GM12873 (cell line): ENCODE measurements around the gene PPP1R3F.

ENCODE experiments used
- TF ChIP-seq, protein P1 (sequence below): IDR thresholded peaks from 2 replicates; pipeline ENCODE4 v1.5.1; 2012; ENCODE audit warnings: low read depth, mild to moderate bottlenecking, moderate library complexity, low read length, control low read depth; ENCODE audit not compliant: insufficient read depth; ENCODE audit errors: missing control alignments

PPP1R3F gene

DNA sequence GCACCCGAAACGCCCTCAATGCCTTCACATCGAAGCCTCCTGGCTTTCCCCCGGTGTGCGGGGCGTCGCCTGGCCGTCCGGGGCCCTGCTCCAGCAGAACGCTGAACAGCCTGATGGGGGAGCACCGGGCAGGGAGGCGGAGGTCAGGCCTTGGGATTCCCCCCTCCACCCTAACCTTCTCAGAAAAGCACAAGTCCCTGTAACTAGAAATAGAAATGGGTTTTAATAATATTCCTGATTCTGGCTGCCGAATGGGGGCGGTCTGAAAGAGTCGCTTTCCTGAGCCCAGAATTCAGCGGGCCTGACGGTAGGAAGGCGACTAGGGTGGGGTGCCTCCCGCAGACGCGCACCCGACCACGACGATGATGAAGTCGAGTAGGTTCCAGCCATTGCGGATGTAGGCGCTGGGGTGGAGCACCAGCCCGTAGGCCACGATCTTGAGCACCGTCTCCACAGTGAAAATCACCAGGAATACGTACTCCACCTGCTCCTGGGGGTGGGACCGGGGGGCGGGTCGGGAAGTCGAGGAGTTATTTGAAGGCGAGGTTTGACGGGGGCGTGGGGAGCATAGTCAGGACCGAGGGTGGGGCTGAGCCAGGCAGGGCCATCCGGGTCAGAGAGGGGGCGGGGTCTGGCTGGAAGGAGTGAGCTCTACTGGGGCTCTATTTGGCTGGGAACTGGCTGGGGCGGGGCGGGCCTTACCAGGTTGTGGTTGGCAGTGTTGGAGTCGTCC is 38.9 kb upstream of the PPP1R3F start:
- TF ChIP-seq, protein P1, sequence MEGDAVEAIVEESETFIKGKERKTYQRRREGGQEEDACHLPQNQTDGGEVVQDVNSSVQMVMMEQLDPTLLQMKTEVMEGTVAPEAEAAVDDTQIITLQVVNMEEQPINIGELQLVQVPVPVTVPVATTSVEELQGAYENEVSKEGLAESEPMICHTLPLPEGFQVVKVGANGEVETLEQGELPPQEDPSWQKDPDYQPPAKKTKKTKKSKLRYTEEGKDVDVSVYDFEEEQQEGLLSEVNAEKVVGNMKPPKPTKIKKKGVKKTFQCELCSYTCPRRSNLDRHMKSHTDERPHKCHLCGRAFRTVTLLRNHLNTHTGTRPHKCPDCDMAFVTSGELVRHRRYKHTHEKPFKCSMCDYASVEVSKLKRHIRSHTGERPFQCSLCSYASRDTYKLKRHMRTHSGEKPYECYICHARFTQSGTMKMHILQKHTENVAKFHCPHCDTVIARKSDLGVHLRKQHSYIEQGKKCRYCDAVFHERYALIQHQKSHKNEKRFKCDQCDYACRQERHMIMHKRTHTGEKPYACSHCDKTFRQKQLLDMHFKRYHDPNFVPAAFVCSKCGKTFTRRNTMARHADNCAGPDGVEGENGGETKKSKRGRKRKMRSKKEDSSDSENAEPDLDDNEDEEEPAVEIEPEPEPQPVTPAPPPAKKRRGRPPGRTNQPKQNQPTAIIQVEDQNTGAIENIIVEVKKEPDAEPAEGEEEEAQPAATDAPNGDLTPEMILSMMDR: peak; percentile 34

GRCh38 chrX:49231333-49232000 is 38.1 kb upstream of the PPP1R3F start:
- TF ChIP-seq, protein P1: no peak

DNA sequence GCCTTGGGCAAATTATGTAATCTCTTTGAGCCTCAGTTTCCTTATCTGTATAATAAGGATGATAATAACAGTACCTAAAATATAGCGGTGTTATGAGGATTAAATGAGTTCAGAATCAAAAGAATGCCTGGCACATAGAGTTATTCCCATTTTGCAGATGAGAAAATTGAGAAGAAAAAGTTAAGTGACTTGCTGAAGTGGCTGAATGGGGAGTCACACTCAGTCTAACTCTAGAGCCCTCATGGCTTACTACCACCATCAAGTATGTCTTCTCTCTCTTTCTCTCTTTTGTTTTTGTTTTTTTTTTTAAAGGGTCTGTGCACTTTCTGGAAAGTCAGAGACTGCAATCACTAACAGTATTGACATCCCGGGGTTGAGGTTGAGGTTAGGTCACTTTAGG is 37.1 kb upstream of the PPP1R3F start:
- TF ChIP-seq, protein P1: no peak

DNA sequence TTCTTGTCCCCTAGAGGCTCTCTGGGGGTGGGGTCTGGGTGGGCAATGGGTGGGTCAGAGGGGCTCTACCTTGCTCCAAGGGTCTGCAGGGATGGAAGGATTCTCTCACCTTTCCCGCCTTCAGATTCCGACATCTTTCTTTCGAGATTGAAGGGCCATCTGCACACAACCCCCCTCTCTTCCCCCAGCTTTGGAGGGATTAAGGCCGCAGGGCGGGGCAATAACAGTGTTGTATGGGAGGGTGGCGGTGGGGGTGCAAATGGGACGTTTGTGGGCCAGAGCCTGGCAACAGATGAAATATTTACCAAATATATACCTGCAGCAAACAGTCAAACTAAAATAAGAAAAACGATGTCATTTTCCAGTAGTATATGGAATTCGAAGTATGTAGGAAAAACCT is 36.4 kb upstream of the PPP1R3F start, which contains the start of gene CACNA1F:
TSS of gene CACNA1F (minus strand) at position 165 of the 400 bp plus-strand sequence. CDS start at position 134, 31 bp downstream.
- TF ChIP-seq, protein P1: no peak

DNA sequence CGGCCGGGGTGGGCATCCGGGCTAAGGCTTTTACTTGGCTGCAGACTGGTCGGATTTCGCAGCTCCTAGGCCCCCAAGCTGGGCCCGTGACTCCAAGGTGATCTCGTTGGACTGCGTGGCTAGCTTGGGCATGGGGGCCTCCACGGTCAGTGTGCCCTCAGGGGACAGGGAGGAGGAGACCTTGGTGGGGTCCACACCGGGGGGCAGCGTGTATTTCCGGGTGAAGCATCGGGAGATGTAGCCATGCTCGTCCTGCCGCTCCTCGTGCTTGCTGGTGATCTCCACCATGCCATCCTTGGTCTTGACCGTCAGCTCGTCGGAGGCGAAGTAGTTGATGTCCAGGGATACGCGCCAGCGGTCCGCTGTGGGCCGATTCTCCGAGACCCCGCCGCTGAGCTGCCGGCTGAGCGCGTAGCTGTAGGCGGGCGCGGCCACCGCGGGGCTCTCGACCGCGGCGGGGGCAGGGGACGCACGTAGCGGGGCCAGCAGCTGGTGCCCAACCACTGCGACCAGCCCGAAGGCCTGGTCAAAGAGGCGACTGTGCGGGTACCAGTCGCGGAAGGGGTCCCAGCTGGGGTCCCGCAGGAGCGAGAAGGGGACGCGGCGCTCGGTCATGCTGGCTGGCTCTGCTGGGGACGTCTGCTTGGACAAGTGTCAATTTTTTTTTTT is 35.6 kb upstream of the PPP1R3F start:
- TF ChIP-seq, protein P1: no peak

GRCh38 chrX:49237060-49237459 is 32.5 kb upstream of the PPP1R3F start:
- TF ChIP-seq, protein P1: no peak

DNA sequence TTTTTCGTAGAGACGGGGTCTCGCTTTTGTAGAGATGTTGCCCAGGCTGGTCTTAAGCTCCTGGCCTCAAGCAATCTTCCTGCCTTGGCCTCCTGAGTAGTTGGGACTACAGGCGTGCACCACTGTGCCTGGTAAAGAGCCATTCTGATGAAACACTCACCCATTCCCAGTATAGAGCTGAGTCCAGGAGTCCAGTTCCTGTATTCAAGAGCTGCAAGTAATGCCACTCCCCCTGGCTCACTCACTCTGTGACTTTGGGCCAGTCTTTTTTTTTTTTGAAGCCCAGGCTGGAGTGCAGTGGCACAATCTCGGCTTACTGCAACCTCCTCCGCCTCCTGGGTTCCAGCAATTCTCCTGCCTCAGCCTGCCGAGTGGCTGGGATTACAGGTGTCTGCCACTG is 30.9 kb upstream of the PPP1R3F start:
- TF ChIP-seq, protein P1: no peak
